Suprapubic skin (tissue), 4 donors: ENCODE data around the gene FRYL.

Experiments
- CTCF ChIP-seq, 2 donors: fragments of 200-600 bp in 1 of 2; fragments of 450-650 bp in 1 of 2; sonication (generic) in 1 of 2; IDR thresholded peaks; one replicate each; pipeline ENCODE4 v1.5.1; 2016 to 2019; ENCODE audit warnings: antibody characterized with exemption in 2 of 2, mild to moderate bottlenecking in 1 of 2, moderate library complexity in 1 of 2
- EP300 ChIP-seq: sonication (generic); formaldehyde crosslinking; IDR thresholded peaks from one replicate; pipeline ENCODE4 v1.6.1; 2017; ENCODE audit warnings: antibody characterized with exemption
- POLR2A ChIP-seq, 2 donors: fragments of 450-650 bp; IDR thresholded peaks; one replicate each; pipeline ENCODE4 v1.6.1; 2017; ENCODE audit warnings: antibody characterized with exemption in 2 of 2, mild to moderate bottlenecking in 2 of 2, moderate library complexity in 2 of 2
- POLR2AphosphoS5 ChIP-seq, 3 donors: sonication (generic); formaldehyde crosslinking; IDR thresholded peaks; one replicate each; pipeline ENCODE4 v1.6.1; 2017; ENCODE audit warnings: antibody characterized with exemption in 3 of 3

DNA sequence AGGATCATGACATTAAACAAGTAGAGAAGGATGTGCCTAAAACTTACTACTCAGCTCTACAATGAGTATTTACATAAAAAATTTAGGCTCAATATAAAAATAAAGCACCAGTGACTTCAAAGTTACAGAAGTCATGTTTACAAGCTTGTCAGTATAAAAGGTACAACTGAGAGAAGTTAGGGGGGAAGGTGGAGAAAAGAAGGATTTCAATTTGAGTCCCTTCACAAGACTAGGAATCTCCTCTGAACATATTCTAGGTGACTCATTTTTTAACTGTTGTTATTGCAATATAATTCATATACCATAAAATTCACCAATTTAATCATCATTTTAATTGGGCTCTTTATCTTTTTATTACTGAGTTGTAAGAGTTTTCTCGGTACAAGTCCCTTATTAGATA is 26.9 kb downstream of the FRYL start:
- no peak for TF ChIP-seq CTCF (IDR thresholded peaks at IDR 0.05)
- TF ChIP-seq EP300, result no peak
- no peak for TF ChIP-seq POLR2A (IDR thresholded peaks at IDR 0.05)
- no peak for TF ChIP-seq POLR2AphosphoS5 (IDR thresholded peaks at IDR 0.05)
